Testis (tissue), 2 donors: ENCODE results near the gene GRB14.

Source experiments
- CTCF ChIP-seq, 3 experiments: fragments of 450-650 bp in 2 of 3; fragments of 200-600 bp in 1 of 3; sonication (generic) in 1 of 3; IDR thresholded peaks; one replicate each; pipeline ENCODE4 v1.5.1; 2016 to 2019; ENCODE audit warnings: antibody characterized with exemption in 3 of 3, mild to moderate bottlenecking in 2 of 3, moderate library complexity in 1 of 3
- POLR2A ChIP-seq: fragments of 450-650 bp; IDR thresholded peaks from one replicate; pipeline ENCODE4 v1.6.1; 2017; ENCODE audit warnings: antibody characterized with exemption, mild to moderate bottlenecking, moderate library complexity

GRCh38 chr2:164530464-164530863, 90.8 kb downstream of the GRB14 start:
- no peak for TF ChIP-seq CTCF (IDR thresholded peaks at IDR 0.05)
- no peak for TF ChIP-seq POLR2A
